Measurements from ENCODE around the gene ASIC1. TPM values are rescaled to one million over a fixed set of nuclear protein-coding genes. Genes with fewer than 3 reads are reported as not detected.

ASIC1 gene
- total RNA-seq, 2 donors from 2014 or later = 0.52 to 0.99 TPM

DNA sequence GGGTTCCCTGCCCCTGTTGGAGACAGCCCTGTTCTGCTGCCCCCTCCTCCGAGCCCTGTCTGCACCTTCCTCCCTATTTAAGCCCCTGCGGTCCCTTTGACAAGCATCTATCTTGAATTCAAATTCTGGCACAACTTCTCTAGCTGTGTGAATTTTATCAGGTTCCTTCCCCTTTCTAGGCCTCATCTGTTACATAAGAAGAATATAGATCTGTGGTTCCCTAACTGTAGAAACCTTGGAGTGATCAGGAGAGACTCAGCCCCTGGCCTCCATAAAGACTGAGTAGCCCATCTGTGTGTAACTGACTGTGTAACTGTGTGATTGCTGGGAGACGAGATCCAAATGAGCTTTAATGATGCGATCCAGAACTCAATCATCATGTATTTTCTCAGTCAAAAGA is 19.1 kb upstream of the ASIC1 start:
- Histone ChIP-seq H3K9me3 (no peaks in the 10 kb centered on the region), H3K27me3 (no peaks in the 10 kb centered on the region), H3K4me1 (no peaks in the 10 kb centered on the region), H3K4me3 (no peak overlapping the region), H3K36me3 (replicated peaks in 1 of 2; ENCODE audit: insufficient read depth in 1 of 2, low read depth in 2 of 2) (no peaks in the 10 kb centered on the region), H3K27ac (no peak overlapping the region)
- intact Hi-C loops (cut with DNase I) = no loop called here
- no peak for TF ChIP-seq POLR2A (IDR thresholded peaks at IDR 0.05)
- TF ChIP-seq, protein P1, sequence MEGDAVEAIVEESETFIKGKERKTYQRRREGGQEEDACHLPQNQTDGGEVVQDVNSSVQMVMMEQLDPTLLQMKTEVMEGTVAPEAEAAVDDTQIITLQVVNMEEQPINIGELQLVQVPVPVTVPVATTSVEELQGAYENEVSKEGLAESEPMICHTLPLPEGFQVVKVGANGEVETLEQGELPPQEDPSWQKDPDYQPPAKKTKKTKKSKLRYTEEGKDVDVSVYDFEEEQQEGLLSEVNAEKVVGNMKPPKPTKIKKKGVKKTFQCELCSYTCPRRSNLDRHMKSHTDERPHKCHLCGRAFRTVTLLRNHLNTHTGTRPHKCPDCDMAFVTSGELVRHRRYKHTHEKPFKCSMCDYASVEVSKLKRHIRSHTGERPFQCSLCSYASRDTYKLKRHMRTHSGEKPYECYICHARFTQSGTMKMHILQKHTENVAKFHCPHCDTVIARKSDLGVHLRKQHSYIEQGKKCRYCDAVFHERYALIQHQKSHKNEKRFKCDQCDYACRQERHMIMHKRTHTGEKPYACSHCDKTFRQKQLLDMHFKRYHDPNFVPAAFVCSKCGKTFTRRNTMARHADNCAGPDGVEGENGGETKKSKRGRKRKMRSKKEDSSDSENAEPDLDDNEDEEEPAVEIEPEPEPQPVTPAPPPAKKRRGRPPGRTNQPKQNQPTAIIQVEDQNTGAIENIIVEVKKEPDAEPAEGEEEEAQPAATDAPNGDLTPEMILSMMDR (IDR thresholded peaks at IDR 0.05) = no peak
- DNase-seq (no peak), ATAC-seq (no peak)
- WGBS, 2 donors = 89 to 90% methylated on average over 4 of the region's 4 CpGs

DNA sequence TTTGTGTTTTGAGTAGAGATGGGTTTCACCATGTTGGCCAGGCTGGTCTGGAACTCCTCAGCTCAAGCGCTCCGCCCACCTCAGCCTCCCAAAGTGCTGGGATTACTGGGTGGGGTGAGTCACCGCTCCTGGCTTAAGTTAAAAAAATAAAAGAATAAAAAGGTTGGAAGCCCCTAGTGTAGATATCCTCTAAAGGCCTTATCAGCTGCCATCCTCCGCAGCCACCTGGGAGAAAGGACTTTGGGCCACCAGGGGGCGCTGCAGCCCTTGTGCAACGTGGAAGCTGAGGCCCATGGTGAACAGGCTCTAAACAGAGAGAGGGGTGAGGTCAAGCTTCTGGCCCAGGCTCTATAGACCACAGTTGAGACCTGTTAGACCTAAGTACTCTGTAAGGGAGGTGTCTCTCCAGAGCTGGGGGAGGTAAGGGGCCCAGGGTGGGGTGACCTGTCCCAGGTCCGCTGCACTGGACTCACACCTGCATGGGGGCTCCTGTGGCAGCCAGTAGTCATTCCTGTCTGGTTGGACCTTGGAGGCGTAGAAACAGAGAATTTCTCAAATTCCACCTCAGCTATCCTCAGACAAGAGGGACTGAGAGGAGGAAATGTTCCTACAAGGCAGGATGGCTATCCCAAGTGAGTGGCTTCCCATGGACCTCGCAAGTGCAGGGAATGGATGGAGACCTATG is 18.1 kb upstream of the ASIC1 start:
- ATAC-seq (peak; percentile 90), DNase-seq (peak; percentile 81 to 91 (median 86))
- Histone ChIP-seq H3K9me3 (no peaks in the 10 kb centered on the region), H3K27ac (no peak overlapping the region), H3K27me3 (no peaks in the 10 kb centered on the region), H3K4me3 (no peak overlapping the region), H3K4me1 (no peaks in the 10 kb centered on the region), H3K36me3 (replicated peaks in 1 of 2; ENCODE audit: insufficient read depth in 1 of 2, low read depth in 2 of 2) (no peaks in the 10 kb centered on the region)
- intact Hi-C loops (cut with DNase I) = no loop called here
- TF ChIP-seq, protein P1 (IDR thresholded peaks at IDR 0.05) = peak; percentile 74 to 91 (median 87)
- no peak for TF ChIP-seq POLR2A (IDR thresholded peaks at IDR 0.05)
- 39% methylated on average over 9 of the region's 9 CpGs for WGBS, 2 donors

DNA sequence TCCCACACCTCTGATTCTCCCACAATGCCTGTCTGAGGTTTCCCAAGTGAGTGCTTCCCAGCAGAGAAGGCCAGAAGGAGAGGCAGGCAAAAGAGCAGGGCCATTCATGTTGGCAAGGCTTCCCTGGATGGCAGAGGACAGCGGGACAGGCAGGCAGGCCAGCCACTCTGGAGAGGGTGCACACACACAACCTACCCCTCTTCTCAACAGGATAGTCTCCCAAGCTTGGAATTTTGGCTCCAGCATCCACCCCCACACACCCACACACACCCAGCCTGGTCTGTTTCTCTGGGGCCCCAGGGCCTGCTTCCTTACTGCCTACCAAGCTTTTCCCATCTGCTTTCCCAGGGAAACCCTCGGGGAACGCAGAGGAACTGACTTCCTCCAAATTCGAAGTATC is 16.7 kb upstream of the ASIC1 start:
- Histone ChIP-seq H3K4me1 (no peaks in the 10 kb centered on the region), H3K27ac (no peak overlapping the region), H3K27me3 (no peaks in the 10 kb centered on the region), H3K36me3 (replicated peaks in 1 of 2; ENCODE audit: insufficient read depth in 1 of 2, low read depth in 2 of 2) (no peaks in the 10 kb centered on the region), H3K9me3 (no peaks in the 10 kb centered on the region), H3K4me3 (no peak overlapping the region)
- no peak for TF ChIP-seq POLR2A (IDR thresholded peaks at IDR 0.05)
- TF ChIP-seq, protein P1 (IDR thresholded peaks at IDR 0.05) = no peak
- no peak for DNase-seq
- intact Hi-C loops (cut with DNase I) = no loop called here
- WGBS, 2 donors = 45 to 73% methylated on average over 4 of the region's 4 CpGs
- ATAC-seq = no peak

DNA sequence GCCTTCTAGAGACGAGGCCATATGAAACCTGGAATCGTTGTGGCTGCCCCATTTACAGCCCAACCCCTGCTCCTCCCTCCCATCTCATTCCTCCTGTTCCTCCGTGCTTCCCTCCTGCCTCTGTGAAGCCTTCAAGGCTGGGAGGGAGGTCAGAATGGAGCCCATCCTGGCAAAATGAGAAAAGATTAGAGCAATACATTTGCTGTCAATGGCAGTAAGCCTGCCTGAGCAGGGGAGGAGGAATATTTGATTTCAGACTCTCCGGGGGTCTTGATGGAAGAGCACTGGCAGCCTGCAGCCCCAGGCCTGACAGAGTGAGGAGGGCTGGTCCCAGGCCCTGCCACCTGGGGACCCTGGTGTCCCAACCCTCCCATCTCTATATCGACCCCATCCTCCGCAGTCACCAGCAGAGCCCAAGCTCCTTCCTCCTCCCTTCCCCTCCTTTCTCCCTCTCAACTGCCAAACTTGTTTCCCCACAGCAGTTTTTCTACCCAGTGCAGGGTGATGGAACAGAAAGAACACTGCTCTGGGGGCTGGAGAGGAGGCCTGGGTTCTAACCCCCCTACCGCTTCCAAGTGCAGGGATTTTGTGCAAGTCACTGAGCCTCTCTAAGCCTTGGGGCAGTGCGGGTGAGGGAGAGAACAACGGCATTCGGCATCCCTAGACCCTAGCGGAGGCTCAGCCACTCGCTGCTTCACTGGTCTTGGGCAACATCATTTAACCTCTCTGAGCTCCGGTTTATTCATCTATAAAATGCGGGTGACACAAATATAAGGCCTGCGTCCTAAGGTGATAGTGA is 16.1 kb upstream of the ASIC1 start:
- ATAC-seq (no peak), DNase-seq (no peak)
- TF ChIP-seq POLR2A (IDR thresholded peaks at IDR 0.05) = no peak
- TF ChIP-seq, protein P1 (IDR thresholded peaks at IDR 0.05) = no peak
- no peaks in the 10 kb centered on the region for H3K36me3 ChIP-seq (replicated peaks in 1 of 2; ENCODE audit: insufficient read depth in 1 of 2, low read depth in 2 of 2)
- no peaks in the 10 kb centered on the region for H3K4me1 ChIP-seq
- intact Hi-C loops (cut with DNase I) = no loop called here
- no peak overlapping the region for H3K4me3 ChIP-seq
- H3K9me3 ChIP-seq = no peaks in the 10 kb centered on the region
- WGBS, 2 donors = 64 to 73% methylated on average over 15 of the region's 15 CpGs
- no peaks in the 10 kb centered on the region for H3K27me3 ChIP-seq
- H3K27ac ChIP-seq = no peak overlapping the region
